NB4 (cell line): ENCODE results near the gene TNXB.

ENCODE experiments used
- DNase-seq: peaks from one replicate; pipeline ENCODE4 v3.0.0; 2010; ENCODE audit warnings: low read depth
- H3K4me3 ChIP-seq: one replicate; pipeline ENCODE4 v1.5.1; 2011; ENCODE audit warnings: mild to moderate bottlenecking, low read depth, low read length, moderate library complexity
- MYC ChIP-seq: IDR thresholded peaks from 2 replicates; pipeline ENCODE4 v1.6.1; 2011; ENCODE audit warnings: low read depth, low read length
- POLR2A ChIP-seq: IDR thresholded peaks from 2 replicates; pipeline ENCODE4 v1.6.1; 2011; ENCODE audit warnings: mild to moderate bottlenecking; ENCODE audit not compliant: insufficient read length; ENCODE audit errors: extremely low read depth
- TF ChIP-seq, protein P1 (sequence below): IDR thresholded peaks from 2 replicates; pipeline ENCODE4 v1.6.1; 2011; ENCODE audit warnings: low read depth, low read length
- TF ChIP-seq, protein P2 (sequence below): IDR thresholded peaks from one replicate; pipeline ENCODE4 v1.5.1; 2012; ENCODE audit warnings: low read depth, low read length

TNXB gene

DNA sequence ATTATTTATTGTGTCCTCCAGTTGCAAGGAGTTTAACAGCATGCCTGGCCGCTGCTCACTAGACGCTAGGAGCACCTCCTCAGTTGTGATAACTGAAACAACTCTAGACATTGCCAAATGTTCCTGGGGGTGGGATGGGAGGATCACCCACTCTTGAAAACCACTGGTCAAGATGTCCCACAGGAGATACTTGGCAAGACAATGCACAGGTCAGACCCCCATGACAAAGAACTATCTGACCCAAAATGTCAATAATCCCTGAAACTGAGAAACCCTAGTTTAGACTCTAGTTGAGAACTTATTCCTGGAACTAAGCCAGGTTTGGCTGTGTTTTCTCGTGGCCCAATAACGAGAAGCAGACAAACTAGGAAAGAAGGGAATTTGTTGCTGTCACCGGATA lies 30.5 kb upstream of the TNXB start:
- TF ChIP-seq POLR2A, result no peak
- TF ChIP-seq MYC, result no peak
- no peak overlapping the region for H3K4me3 ChIP-seq
- DNase-seq, result no peak

DNA sequence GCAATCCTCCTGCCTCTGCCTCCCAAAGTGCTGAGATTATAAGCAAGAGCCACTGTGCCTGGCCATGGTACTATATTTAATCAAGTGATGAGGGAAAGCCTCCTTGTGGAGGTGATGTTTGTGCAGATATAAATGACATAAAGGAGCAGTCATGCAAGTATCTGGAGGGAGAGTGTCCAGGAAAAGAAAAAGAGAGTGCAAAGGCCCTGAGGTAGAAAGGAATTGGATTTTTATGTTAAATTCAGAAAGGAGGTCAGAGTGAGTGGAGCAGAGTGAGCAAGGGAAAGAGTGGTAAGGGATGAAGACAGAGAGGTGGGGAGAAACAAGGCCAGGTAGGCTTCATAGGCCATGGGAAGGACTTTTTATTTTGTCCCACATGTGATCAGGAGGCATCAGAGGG lies 28.3 kb upstream of the TNXB start:
- TF ChIP-seq MYC, result no peak
- TF ChIP-seq, protein P1, sequence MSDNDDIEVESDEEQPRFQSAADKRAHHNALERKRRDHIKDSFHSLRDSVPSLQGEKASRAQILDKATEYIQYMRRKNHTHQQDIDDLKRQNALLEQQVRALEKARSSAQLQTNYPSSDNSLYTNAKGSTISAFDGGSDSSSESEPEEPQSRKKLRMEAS, result no peak
- TF ChIP-seq, protein P2, sequence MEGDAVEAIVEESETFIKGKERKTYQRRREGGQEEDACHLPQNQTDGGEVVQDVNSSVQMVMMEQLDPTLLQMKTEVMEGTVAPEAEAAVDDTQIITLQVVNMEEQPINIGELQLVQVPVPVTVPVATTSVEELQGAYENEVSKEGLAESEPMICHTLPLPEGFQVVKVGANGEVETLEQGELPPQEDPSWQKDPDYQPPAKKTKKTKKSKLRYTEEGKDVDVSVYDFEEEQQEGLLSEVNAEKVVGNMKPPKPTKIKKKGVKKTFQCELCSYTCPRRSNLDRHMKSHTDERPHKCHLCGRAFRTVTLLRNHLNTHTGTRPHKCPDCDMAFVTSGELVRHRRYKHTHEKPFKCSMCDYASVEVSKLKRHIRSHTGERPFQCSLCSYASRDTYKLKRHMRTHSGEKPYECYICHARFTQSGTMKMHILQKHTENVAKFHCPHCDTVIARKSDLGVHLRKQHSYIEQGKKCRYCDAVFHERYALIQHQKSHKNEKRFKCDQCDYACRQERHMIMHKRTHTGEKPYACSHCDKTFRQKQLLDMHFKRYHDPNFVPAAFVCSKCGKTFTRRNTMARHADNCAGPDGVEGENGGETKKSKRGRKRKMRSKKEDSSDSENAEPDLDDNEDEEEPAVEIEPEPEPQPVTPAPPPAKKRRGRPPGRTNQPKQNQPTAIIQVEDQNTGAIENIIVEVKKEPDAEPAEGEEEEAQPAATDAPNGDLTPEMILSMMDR, result no peak
- TF ChIP-seq POLR2A, result no peak
- no peak for DNase-seq
- H3K4me3 ChIP-seq, result no peak overlapping the region

DNA sequence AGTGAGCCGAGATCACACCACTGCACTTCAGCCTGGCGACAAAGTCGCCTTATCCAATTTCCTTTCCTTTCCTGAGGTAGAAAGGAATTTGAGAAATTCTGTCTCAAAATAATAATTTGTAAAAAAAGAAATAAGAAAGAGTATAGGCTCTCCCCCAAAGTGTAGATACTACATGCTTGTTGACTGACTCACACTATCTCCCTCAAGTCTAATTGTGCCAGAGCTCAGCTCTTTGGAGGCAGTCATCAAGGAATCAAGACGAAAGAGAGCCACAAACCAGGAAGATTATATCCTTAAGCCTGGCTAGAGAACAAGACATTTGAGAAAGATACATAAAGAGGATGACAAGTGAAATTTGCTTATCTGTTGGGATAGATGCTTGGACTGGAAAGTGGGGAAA lies 24.6 kb upstream of the TNXB start:
- DNase-seq, result no peak
- no peak overlapping the region for H3K4me3 ChIP-seq
- TF ChIP-seq POLR2A (no peak), MYC (no peak)
- TF ChIP-seq, protein P2, result no peak
- TF ChIP-seq, protein P1, result no peak

DNA sequence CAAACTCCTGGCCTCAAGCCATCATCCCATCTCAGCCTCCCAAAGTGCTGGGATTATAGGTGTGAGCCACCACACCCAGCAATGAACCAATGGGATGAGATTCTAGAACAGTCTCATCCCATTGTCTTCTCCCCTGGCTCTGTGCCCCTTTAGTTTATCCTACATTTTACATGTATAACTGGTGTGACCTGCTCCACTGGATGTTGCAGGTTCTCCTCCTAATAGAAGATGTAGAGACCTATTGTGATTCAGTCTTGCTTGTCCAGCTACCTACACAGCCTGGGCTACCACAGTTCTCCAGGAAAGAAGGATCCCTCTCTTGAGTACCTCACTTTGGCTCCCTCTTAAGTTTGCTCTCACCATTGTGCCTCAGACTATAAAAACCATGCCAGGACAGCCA lies 23.0 kb upstream of the TNXB start:
- TF ChIP-seq, protein P2, result no peak
- TF ChIP-seq POLR2A (no peak), MYC (no peak)
- TF ChIP-seq, protein P1, result no peak
- no peak for DNase-seq
- H3K4me3 ChIP-seq, result no peak overlapping the region

DNA sequence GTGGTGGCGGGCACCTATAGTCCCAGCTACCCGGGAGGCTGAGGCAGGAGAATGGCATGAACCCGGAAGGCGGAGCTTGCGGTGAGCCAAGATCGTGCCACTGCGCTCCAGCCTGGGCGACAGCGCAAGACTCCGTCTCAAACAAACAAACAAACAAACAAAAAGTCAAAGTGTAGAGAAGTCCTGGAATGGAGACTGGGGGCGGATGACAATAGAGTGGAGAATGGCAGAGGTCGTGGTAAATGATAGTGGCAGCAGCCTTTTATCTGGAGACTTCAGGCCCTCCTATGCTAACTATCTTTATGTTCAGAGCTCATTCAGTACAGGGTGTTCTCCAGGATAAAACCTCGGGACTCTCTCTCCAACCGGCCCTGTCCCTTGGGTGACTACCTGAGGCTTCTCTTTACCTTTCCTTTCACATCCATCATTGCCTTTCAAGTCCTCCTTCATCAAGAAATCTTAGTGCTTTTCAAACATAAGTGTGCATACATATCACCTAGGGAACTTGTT lies 22.4 kb upstream of the TNXB start:
- no peak overlapping the region for H3K4me3 ChIP-seq
- TF ChIP-seq POLR2A, result no peak
- TF ChIP-seq, protein P1, result no peak
- TF ChIP-seq MYC, result no peak
- TF ChIP-seq, protein P2, result no peak
- DNase-seq, result no peak

DNA sequence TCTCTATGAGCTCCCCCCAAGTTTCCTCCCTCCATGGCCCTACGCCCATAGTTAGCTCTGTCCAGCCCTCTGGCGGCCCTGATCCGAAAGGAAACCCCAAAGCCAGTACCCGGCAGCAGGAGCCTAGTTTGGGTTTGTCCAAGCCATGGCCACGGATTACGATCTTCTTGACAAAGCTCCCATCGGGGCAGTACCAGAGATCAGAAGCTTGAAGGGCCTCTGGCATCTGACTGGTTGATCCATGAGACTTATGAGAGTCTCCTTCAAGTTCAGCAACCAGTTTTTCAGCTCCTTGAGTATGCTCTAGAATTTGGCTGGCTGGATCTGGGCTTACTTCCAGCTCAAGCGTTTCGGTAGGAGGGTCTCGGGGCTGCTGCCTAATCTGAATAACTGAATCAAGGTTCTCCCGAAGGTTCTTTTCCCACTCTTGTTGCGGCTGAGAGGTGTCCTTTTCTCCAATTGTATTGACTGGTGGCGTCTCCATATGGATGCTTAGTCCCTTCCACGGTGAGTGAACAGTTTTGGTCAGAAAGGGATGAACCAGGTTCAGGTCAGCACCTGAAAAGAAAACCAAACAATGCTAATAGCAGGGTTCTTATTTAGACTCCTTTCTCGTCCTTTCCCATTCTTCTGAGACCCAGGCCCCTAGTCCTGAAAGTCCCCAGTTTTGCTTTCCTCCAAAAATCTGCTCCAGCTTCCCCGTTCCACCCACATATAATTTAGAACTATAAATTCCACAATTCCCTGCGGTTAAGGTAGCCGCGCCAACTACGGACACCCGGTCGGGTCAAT lies 20.4 kb upstream of the TNXB start:
- DNase-seq, result no peak
- H3K4me3 ChIP-seq, result peak overlapping the region; percentile 88
- TF ChIP-seq, protein P2, result no peak
- TF ChIP-seq MYC (no peak), POLR2A (no peak)
- TF ChIP-seq, protein P1, result no peak
